Nephron progenitor cell (in vitro differentiated cells): Measurements from ENCODE around the gene RNASE12.

Experiments
- DNase-seq: peaks from one replicate; pipeline ENCODE4 v3.0.0; 2021
- H3K27ac Mint-ChIP-seq: 2 replicates; pipeline ENCODE4 v1.8.0; 2021; ENCODE audit warnings: mild to moderate bottlenecking, moderate library complexity, mixed read lengths
- H3K27me3 Mint-ChIP-seq: 2 replicates; pipeline ENCODE4 v1.8.0; 2021; ENCODE audit warnings: mild to moderate bottlenecking, low read depth, mixed read lengths; ENCODE audit not compliant: poor library complexity
- H3K36me3 Mint-ChIP-seq: 2 replicates; pipeline ENCODE4 v1.8.0; 2021; ENCODE audit warnings: low read depth, mixed read lengths
- H3K4me1 Mint-ChIP-seq: 2 replicates; pipeline ENCODE4 v1.8.0; 2021; ENCODE audit warnings: mixed read lengths
- H3K4me3 Mint-ChIP-seq: 2 replicates; pipeline ENCODE4 v1.8.0; 2021; ENCODE audit warnings: mild to moderate bottlenecking, moderate library complexity, mixed read lengths
- H3K9me3 Mint-ChIP-seq: 2 replicates; pipeline ENCODE4 v1.8.0; 2021; ENCODE audit warnings: mild to moderate bottlenecking, moderate library complexity, mixed read lengths
- CTCF ChIP-seq: fragments of 200-600 bp; sonication (generic); IDR thresholded peaks from 2 replicates; pipeline ENCODE4 v1.5.0; 2021; ENCODE audit warnings: antibody characterized with exemption

RNASE12 gene

GRCh38 chr14:20592574-20592973 is 1.4 kb upstream of the RNASE12 start:
- Mint-ChIP-seq H3K36me3 (no peaks in the 10 kb centered on the region), H3K27me3 (peaks cover 2% of the 10 kb centered on the region), H3K27ac (no peak overlapping the region), H3K4me1 (no peaks in the 10 kb centered on the region), H3K4me3 (no peak overlapping the region), H3K9me3 (no peaks in the 10 kb centered on the region)
- no peak for DNase-seq
- no peak for TF ChIP-seq CTCF

- no peak within 1 kb of the TSS for H3K4me3 Mint-ChIP-seq
- no peak for DNase-seq
- H3K27ac Mint-ChIP-seq = no peak within 1 kb of the TSS
- no peaks in the 10 kb centered on the region for H3K36me3 Mint-ChIP-seq
- peaks cover 3% of the 10 kb centered on the region for H3K27me3 Mint-ChIP-seq
- H3K9me3 Mint-ChIP-seq = no peaks in the 10 kb centered on the region
- H3K4me1 Mint-ChIP-seq = no peaks in the 10 kb centered on the region
- TF ChIP-seq CTCF = no peak
Measured at GRCh38 chr14:20587489-20588154, 3.6 kb downstream of the RNASE12 start, which contains the start of gene RNASE11. Gene RNASE11 (minus strand): TSS chr14:20588001.

GRCh38 chr14:20583908-20584307 is 7.3 kb downstream of the RNASE12 start:
- H3K27me3 Mint-ChIP-seq = peaks cover 3% of the 10 kb centered on the region
- peaks cover under 1% of the 10 kb centered on the region for H3K4me1 Mint-ChIP-seq
- TF ChIP-seq CTCF = no peak
- no peaks in the 10 kb centered on the region for H3K36me3 Mint-ChIP-seq
- H3K4me3 Mint-ChIP-seq = no peak overlapping the region
- no peak for DNase-seq
- no peaks in the 10 kb centered on the region for H3K9me3 Mint-ChIP-seq
- H3K27ac Mint-ChIP-seq = no peak overlapping the region

GRCh38 chr14:20583142-20583541 is 8.0 kb downstream of the RNASE12 start:
- Mint-ChIP-seq H3K36me3 (no peaks in the 10 kb centered on the region), H3K4me3 (no peak overlapping the region), H3K27ac (no peak overlapping the region), H3K4me1 (peaks cover 8% of the 10 kb centered on the region), H3K9me3 (no peaks in the 10 kb centered on the region), H3K27me3 (peaks cover 3% of the 10 kb centered on the region)
- DNase-seq = no peak
- no peak for TF ChIP-seq CTCF

- peaks cover 9% of the 10 kb centered on the region for H3K4me1 Mint-ChIP-seq
- DNase-seq = no peak
- H3K36me3 Mint-ChIP-seq = no peaks in the 10 kb centered on the region
- no peak overlapping the region for H3K27ac Mint-ChIP-seq
- no peaks in the 10 kb centered on the region for H3K9me3 Mint-ChIP-seq
- TF ChIP-seq CTCF = no peak
- no peaks in the 10 kb centered on the region for H3K27me3 Mint-ChIP-seq
- H3K4me3 Mint-ChIP-seq = no peak overlapping the region
Measured at GRCh38 chr14:20580242-20580641, 10.9 kb downstream of the RNASE12 start.

GRCh38 chr14:20578784-20579502 is 12.2 kb downstream of the RNASE12 start:
- Mint-ChIP-seq H3K27me3 (no peaks in the 10 kb centered on the region), H3K36me3 (no peaks in the 10 kb centered on the region), H3K4me1 (peaks cover 9% of the 10 kb centered on the region), H3K4me3 (no peak overlapping the region), H3K9me3 (no peaks in the 10 kb centered on the region), H3K27ac (no peak overlapping the region)
- TF ChIP-seq CTCF = no peak
- DNase-seq = no peak
